Measurements from ENCODE around the gene REG3G.

The REG3G gene

GRCh38 chr2:78982638-78983330 lies 42.7 kb upstream of the REG3G start:
- H3K4me3 ChIP-seq (ENCODE audit: low read depth, low read length): no peak overlapping the region
- ChIA-PET CTCF (no interaction called here), POLR2A (no interaction called here)
- TF ChIP-seq CTCF (IDR thresholded peaks at IDR 0.05; ENCODE audit: insufficient read depth, low read length, missing control alignments): no peak
- DNase-seq (ENCODE audit: low read depth, low spot score): no peak

DNA sequence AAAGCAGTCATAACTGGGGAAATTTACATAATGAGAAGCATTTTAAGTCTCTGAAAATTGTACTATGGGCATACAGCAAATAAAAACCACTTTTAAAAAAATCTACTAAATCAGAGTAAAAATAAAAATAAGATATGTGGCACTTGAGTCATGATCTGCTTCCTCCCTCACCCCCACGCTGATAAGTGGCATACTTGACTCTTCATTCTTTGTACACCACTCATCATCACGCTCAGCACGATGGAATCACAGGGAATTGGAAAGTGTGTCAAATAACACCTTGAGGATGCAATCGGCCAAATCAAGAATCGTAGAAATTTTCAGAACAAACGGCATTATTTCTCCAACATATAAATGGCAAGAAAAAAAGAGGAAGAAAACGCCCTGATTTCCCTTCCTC lies 41.1 kb upstream of the REG3G start:
- DNase-seq (ENCODE audit: low read depth, low spot score): no peak
- CTCF ChIA-PET: interaction anchor here (1.0 kb wide), 1 partner anchor 15 kb away, joined by 3 read pairs; no protein-coding TSS in a partner anchor
- POLR2A ChIA-PET: no interaction called here
- no peak overlapping the region for H3K4me3 ChIP-seq (ENCODE audit: low read depth, low read length)
- TF ChIP-seq CTCF (IDR thresholded peaks at IDR 0.05; ENCODE audit: insufficient read depth, low read length, missing control alignments): no peak

DNA sequence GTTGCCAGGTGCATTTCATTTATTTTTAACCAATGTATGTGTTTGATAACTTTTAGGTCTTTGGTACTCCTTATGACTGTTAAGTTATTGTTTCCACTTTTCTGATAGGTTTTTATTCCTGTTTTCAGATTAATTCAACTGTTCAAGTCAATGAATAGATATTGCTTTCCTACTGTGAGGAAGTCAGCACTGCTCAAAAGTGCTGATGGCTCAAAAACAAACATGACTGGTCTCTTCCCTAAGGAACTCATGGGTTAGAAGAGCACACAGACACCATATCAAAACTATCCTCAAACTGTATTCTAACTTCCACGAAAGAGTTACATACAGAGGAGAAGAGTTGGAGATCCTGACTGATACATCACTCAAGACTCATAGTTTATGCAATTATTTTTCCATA lies 39.9 kb upstream of the REG3G start:
- no peak overlapping the region for H3K4me3 ChIP-seq (ENCODE audit: low read depth, low read length)
- no peak for TF ChIP-seq CTCF (IDR thresholded peaks at IDR 0.05; ENCODE audit: insufficient read depth, low read length, missing control alignments)
- ChIA-PET CTCF (no interaction called here), POLR2A (no interaction called here)
- DNase-seq (ENCODE audit: low read depth, low spot score): no peak

DNA sequence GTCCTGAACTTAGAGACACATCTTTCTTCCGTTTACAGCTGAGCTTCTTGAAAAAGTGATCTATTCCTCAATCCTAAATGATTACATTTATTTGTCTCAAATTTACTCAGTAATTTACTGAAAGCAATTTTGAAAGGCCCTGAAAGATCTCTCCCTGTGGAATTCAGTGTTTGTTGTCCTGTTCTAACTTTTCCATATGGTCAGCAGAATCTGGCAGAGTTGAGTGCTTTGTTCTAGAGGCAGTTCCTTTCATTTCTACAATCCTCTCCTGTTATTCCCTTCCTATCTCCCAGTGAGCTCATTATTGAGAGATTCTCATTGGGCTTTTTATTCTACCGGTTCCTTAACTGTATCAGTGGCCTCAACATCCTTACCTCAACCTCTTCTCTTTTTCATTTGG lies 36.5 kb upstream of the REG3G start:
- POLR2A ChIA-PET: no interaction called here

DNA sequence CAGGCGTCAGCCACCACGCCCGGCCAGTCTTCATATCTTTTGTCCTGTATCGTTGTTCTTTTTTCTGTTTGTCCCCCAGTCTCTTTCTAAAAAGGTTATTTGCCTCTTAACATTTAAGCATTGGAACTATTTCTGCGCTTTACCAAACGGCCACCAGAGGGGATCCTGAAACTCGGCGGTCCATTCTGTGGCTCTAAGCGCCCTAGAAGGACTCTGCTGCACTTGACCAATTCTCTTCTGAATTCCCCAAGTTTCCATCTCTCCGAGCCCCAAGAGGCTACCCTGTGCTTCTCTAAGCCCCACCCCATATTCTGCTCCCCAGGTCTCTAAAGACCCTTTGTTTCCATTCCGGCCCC lies 33.1 kb upstream of the REG3G start:
- no peak for TF ChIP-seq CTCF (IDR thresholded peaks at IDR 0.05; ENCODE audit: insufficient read depth, low read length, missing control alignments)
- H3K4me3 ChIP-seq (ENCODE audit: low read depth, low read length): no peak overlapping the region
- POLR2A ChIA-PET: no interaction called here
- CTCF ChIA-PET: no interaction called here
- DNase-seq (ENCODE audit: low read depth, low spot score): no peak

More for the DNA sequence above, 36.5 kb upstream of the REG3G start:
- CTCF ChIA-PET: interaction anchor here (0.7 kb wide), 1 partner anchor 42 kb away, joined by 3 read pairs; no protein-coding TSS in a partner anchor
- no peak for DNase-seq (ENCODE audit: low read depth, low spot score)
- no peak overlapping the region for H3K4me3 ChIP-seq (ENCODE audit: low read depth, low read length)
- TF ChIP-seq CTCF (IDR thresholded peaks at IDR 0.05; ENCODE audit: insufficient read depth, low read length, missing control alignments): no peak

DNA sequence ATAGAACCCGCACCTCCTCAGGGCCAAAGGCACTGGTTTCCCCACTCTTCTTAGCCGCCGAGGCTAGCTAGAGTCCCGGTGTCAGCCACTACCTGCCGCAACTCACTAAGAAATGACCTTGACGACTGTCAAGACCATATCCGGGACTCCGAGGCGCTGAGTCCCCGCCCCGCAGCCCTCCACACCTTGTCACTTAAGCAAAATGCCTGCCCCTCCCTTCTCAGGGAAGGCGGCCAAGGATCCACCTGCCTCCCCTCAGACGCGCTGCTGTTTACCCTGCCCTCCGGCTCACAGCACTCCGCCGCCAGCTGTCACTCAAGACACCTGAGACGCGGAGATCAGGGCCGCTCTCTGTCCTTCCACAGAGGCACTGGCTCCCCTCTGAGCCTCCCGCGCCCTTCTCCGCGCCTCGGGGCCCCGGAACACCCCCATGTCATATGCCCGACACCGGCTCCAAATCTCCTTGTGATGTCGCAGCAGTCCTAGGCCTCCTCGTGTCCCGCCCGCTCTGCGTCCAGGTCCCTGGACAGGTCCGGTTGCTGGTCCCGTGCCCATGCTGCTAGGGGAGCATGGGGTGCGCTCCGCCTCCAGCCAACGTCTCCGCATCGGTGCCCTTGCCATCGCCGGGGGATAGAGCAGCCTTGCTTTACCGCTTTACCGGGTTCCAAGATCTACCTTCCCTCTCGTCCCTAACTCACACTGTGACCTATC lies 32.5 kb upstream of the REG3G start:
- H3K4me3 ChIP-seq (ENCODE audit: low read depth, low read length): no peak overlapping the region
- ChIA-PET CTCF (no interaction called here), POLR2A (no interaction called here)
- DNase-seq (ENCODE audit: low read depth, low spot score): no peak
- TF ChIP-seq CTCF (IDR thresholded peaks at IDR 0.05; ENCODE audit: insufficient read depth, low read length, missing control alignments): no peak

Data from AG04449 (cell line).